Measurements from ENCODE around the gene KLHL40. TPM values are rescaled to one million over a fixed set of nuclear protein-coding genes. Genes with fewer than 3 reads are reported as not detected.

KLHL40 gene
- total RNA-seq, 1 experiment from 2014 or later, result not detected

DNA sequence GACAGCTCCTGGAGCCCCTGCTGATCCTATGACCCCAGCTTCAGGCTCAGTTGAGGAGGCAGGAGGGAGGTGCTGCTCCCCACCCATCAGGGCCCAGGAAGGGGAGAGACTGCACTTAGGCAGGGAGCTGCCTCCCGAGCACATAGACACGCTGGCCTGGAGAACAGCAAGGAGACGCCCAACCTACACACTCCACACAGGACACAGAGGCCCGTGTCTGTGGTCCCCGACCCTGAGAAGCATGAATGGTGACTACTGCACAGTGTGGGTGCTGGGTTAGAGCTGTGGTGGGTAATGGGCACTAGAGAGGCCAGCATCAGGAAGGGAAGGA is 18.3 kb downstream of the KLHL40 start:
- Histone ChIP-seq H3K36me3 (ENCODE audit: control insufficient read depth, insufficient read depth, low read length) (no peaks in the 10 kb centered on the region), H3K9me3 (ENCODE audit: control insufficient read depth, insufficient read depth, low read depth, low read length) (no peaks in the 10 kb centered on the region), H3K27ac (ENCODE audit: low read length) (no peak overlapping the region), H3K4me3 (ENCODE audit: low read depth in 2 of 2, low read length in 2 of 2) (no peak overlapping the region), H3K4me1 (ENCODE audit: control insufficient read depth, insufficient read depth, low read length) (no peaks in the 10 kb centered on the region), H3K27me3 (ENCODE audit: control insufficient read depth, insufficient read depth, low read length) (no peaks in the 10 kb centered on the region)
- no peak for ATAC-seq
- intact Hi-C loops (cut with micrococcal nuclease; ENCODE audit: unreplicated experiment), result no loop called here
- ChIA-PET POLR2A (interaction anchor here (0.5 kb wide), 1 partner anchor 113 kb away, joined by 8 read pairs; the partner anchor contains the start of gene SS18L2), CTCF (no interaction called here)
- TF ChIP-seq, protein P1, sequence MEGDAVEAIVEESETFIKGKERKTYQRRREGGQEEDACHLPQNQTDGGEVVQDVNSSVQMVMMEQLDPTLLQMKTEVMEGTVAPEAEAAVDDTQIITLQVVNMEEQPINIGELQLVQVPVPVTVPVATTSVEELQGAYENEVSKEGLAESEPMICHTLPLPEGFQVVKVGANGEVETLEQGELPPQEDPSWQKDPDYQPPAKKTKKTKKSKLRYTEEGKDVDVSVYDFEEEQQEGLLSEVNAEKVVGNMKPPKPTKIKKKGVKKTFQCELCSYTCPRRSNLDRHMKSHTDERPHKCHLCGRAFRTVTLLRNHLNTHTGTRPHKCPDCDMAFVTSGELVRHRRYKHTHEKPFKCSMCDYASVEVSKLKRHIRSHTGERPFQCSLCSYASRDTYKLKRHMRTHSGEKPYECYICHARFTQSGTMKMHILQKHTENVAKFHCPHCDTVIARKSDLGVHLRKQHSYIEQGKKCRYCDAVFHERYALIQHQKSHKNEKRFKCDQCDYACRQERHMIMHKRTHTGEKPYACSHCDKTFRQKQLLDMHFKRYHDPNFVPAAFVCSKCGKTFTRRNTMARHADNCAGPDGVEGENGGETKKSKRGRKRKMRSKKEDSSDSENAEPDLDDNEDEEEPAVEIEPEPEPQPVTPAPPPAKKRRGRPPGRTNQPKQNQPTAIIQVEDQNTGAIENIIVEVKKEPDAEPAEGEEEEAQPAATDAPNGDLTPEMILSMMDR (IDR thresholded peaks at IDR 0.05), result no peak
- no peak for TF ChIP-seq SIN3A (IDR thresholded peaks at IDR 0.05; ENCODE audit: borderline replicate concordance, insufficient read depth, low read depth, low read length)
- in situ Hi-C loops (cut with HindIII; ENCODE audit: low pct_unique_long_range_greater_than_20kb, low sequenced_read_pairs), result no loop called here
- no TSS peak for BruUV-seq (replicated peaks)
- no peak for DNase-seq (ENCODE audit: low read depth, low spot score)

DNA sequence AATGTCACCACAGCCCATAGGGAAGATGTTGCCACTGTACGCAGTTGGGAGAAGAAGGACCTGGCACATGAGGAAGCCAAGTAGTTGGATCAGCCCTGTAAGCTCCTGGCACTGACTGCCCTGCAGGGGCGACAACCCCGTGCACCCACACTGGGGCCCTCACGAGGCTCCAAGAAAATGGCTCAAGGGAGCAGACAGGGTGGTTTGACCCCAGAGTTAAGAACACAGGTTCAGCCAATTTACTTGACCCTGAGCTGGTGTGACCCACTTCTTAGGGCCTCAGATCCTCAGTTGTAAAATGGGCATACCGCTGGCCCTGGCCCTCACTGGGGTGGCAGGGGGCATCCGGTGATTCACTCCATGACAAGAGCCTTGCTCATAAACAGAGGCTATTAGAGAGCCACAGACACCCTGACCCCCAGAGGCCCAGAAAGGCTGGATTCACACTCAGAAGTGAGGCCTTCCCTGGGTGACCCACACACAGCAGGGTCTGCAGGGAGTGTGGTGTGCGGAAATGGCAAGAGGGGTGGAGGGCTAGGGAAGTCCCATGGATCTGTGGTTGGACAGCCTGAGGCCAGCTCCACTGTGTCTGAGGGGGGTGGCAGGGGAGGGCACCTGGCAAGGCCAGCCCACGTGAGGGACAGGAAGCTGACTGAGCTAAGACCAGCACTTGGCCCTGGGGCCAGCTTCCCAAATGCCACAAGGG is 19.0 kb downstream of the KLHL40 start:
- Histone ChIP-seq H3K4me1 (ENCODE audit: control insufficient read depth, insufficient read depth, low read length) (no peaks in the 10 kb centered on the region), H3K27me3 (ENCODE audit: control insufficient read depth, insufficient read depth, low read length) (no peaks in the 10 kb centered on the region), H3K4me3 (ENCODE audit: low read depth in 2 of 2, low read length in 2 of 2) (no peak overlapping the region), H3K27ac (ENCODE audit: low read length) (no peak overlapping the region), H3K9me3 (ENCODE audit: control insufficient read depth, insufficient read depth, low read depth, low read length) (no peaks in the 10 kb centered on the region), H3K36me3 (ENCODE audit: control insufficient read depth, insufficient read depth, low read length) (no peaks in the 10 kb centered on the region)
- in situ Hi-C loops (cut with HindIII; ENCODE audit: low pct_unique_long_range_greater_than_20kb, low sequenced_read_pairs), result no loop called here
- intact Hi-C loops (cut with micrococcal nuclease; ENCODE audit: unreplicated experiment), result no loop called here
- no TSS peak for BruUV-seq (replicated peaks)
- no peak for DNase-seq (ENCODE audit: low read depth, low spot score)
- ChIA-PET POLR2A (interaction anchor here (0.5 kb wide), 1 partner anchor 114 kb away, joined by 8 read pairs; the partner anchor contains the start of gene SS18L2), CTCF (no interaction called here)
- no peak for ATAC-seq
- TF ChIP-seq POLR2AphosphoS5 (IDR thresholded peaks at IDR 0.05; ENCODE audit: low read depth, low read length), result no peak
- TF ChIP-seq TCF7L2 (IDR thresholded peaks at IDR 0.05; ENCODE audit: low read depth, low read length), result no peak
- TF ChIP-seq, protein P1 (IDR thresholded peaks at IDR 0.05), result no peak
- TF ChIP-seq SIN3A (IDR thresholded peaks at IDR 0.05; ENCODE audit: borderline replicate concordance, insufficient read depth, low read depth, low read length), result no peak
- TF ChIP-seq, protein P2, sequence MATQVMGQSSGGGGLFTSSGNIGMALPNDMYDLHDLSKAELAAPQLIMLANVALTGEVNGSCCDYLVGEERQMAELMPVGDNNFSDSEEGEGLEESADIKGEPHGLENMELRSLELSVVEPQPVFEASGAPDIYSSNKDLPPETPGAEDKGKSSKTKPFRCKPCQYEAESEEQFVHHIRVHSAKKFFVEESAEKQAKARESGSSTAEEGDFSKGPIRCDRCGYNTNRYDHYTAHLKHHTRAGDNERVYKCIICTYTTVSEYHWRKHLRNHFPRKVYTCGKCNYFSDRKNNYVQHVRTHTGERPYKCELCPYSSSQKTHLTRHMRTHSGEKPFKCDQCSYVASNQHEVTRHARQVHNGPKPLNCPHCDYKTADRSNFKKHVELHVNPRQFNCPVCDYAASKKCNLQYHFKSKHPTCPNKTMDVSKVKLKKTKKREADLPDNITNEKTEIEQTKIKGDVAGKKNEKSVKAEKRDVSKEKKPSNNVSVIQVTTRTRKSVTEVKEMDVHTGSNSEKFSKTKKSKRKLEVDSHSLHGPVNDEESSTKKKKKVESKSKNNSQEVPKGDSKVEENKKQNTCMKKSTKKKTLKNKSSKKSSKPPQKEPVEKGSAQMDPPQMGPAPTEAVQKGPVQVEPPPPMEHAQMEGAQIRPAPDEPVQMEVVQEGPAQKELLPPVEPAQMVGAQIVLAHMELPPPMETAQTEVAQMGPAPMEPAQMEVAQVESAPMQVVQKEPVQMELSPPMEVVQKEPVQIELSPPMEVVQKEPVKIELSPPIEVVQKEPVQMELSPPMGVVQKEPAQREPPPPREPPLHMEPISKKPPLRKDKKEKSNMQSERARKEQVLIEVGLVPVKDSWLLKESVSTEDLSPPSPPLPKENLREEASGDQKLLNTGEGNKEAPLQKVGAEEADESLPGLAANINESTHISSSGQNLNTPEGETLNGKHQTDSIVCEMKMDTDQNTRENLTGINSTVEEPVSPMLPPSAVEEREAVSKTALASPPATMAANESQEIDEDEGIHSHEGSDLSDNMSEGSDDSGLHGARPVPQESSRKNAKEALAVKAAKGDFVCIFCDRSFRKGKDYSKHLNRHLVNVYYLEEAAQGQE (IDR thresholded peaks at IDR 0.05; ENCODE audit: insufficient read depth in 1 of 2, low read depth in 2 of 2, low read length in 1 of 2), result no peak

Data from Panc1 (cell line).